ENCODE measurements around the gene DCAF10.
A peak's percentile ranks its signal among the peaks of the same experiment; 100 is the strongest.
"Not testable (repeated sequence)": the region's sequence is repeated elsewhere in the genome, so short reads cannot be mapped to it uniquely, and the experiment has no call there.

The DCAF10 gene

DNA sequence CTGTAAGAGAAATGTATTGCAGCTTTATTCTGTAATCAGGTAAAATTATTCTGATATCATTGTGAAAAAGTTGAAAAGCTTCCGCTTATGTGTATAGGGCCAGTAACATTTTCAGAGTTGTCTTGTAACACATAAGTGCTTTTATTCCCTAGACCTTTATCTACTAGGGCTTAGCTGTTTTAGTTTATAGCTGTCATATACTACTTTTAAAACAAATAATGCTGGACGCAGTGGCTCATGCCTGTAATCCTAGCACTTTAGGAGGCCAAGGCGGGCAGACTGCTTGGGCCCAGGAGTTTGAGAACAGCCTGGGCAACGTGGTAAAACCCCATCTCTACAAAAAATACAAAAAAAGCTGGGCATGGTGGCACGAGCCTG lies 70.2 kb downstream of the DCAF10 start:
- no peak for DNase-seq

DNA sequence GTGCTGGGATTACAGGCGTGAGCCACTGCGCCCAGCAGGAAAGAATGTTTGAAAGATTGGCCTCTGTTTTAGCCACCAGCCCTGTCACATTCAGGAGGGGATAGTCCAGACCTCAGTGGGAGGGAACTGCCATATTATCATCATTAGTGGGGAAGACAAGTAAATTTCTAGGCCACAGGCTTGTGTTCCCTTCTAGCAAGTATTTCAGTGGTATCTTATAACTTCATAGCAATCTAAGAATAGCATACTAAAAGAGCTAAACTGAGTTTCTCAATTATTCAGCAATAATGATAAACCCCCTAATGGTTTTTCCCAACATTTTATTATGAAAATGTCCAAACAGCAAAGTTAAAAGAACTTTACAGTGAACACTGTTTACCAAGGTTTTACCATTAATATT lies 73.4 kb downstream of the DCAF10 start:
- DNase-seq: no peak

GRCh38 chr9:37876376-37876775 lies 75.8 kb downstream of the DCAF10 start:
- no peak for DNase-seq

DNA sequence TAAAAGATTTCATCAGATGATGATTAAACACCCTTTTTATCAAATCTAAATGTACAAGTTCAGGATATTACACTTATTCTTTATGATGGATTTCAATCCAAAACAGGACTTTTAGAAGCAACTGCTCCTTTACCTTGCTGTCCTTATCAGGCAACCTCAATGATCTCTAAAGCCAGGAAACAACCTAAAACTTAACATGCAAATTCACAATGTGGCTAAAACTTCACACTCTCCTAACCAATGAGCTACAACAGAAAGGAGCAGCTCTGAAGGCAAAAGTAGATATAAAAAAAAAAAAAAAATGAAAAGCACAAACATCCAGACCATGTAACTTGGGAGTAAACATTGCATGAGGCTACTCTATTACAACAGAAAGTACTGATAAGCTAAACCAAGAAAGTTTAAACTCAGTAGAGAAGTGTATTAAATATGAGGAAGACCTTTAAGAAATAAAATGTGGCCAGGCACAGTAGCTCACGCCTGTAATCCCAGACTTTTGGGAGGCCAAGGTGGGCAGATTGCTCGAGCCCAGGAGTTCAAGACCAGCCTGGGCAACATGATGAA lies 80.4 kb downstream of the DCAF10 start:
- DNase-seq: no peak

GRCh38 chr9:37887977-37888583 lies 87.5 kb downstream of the DCAF10 start:
- not testable (repeated sequence) for DNase-seq

- no peak for DNase-seq
Observed at GRCh38 chr9:37889536-37889935, 88.9 kb downstream of the DCAF10 start.

- DNase-seq: not testable (repeated sequence)
Observed at GRCh38 chr9:37891042-37891441, 90.4 kb downstream of the DCAF10 start.

GRCh38 chr9:37892063-37892462 lies 91.5 kb downstream of the DCAF10 start:
- no peak for DNase-seq

- DNase-seq: no peak
Observed at GRCh38 chr9:37897665-37898064, 97.1 kb downstream of the DCAF10 start.

GRCh38 chr9:37899041-37899440 lies 98.4 kb downstream of the DCAF10 start:
- DNase-seq: no peak

GRCh38 chr9:37902131-37902530 lies 101.5 kb downstream of the DCAF10 start:
- no peak for DNase-seq

- no peak for DNase-seq
Observed at GRCh38 chr9:37902796-37903646, 102.4 kb downstream of the DCAF10 start.

DNA sequence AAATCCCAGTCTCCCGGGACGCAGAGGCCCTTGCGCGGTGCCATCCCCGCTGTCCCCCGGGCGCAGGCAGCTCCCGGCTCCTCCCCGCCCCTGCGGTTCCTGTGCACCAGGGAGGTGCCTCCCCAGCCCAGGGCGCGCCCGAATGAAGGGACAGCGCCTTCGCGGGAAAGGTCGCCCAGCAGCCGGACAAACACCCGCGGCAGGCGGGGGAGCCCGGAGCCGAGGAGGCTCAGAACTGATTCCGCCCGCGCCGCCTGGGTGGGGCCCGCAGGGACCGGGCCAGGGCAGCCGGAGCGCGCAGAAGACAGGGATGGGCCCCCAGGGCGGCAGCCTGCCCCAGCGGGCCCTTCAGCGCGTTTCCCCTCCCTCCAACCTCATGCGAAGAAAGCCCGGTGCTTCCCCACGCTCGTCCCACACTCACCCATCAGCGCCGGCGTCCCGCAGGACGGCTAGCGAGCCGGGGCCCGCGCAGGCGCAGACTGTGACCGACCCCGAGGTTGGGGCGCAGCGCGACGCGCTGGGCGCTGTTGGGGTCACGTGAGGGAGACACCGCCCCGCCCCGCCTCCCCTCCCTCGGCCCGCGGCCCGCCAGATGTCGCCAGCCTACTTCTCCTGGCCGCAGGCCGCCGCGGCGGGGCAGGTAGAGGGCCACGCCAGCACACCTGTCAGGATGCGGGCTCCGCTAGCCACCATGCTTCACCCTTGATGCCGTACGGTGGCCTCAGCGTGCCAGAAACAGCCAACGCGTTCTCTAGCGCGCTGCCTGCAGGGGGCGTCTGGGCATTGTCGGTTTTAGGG lies 103.2 kb downstream of the DCAF10 start, which contains the start of gene SLC25A51:
Gene SLC25A51 (minus strand): TSS at position 481 of the 798 bp plus-strand sequence. CDS start 15,577 bp downstream, outside the sequence.
- peak; percentile 96 to 98 for DNase-seq

DNA sequence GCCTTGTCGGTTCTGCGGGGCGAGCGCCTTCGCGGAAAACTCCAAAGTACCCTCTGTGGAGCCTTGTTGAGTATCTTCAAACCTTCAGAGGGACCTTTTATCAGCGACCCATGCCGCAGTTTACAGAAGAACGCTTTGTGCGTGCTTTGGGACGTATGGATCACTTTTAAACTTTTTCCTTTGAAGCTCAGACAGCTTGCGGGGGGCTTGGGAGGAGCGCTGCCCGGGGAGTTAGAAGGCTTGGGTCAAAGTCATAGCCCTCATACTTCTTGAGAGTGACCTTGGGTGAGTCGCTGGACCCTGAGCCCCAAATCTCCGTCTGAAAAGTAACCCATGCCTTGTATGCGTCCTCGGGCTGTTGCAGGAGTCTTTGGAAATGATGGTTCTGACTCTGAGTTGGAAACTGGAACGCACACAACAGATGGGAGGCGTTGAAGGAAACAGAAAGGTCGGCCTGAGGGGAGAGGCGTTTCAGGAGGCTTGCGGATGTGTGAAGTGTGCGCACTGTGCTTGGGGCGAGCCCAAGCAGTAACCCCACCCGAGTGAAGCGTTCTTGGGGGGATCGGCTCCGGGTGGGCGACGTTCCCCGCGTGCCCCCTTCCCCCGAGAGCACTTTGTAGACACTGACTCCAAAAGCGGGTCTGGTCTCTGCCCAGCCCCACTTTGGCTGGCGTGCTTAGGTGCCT lies 104.0 kb downstream of the DCAF10 start:
- DNase-seq: no peak

DNA sequence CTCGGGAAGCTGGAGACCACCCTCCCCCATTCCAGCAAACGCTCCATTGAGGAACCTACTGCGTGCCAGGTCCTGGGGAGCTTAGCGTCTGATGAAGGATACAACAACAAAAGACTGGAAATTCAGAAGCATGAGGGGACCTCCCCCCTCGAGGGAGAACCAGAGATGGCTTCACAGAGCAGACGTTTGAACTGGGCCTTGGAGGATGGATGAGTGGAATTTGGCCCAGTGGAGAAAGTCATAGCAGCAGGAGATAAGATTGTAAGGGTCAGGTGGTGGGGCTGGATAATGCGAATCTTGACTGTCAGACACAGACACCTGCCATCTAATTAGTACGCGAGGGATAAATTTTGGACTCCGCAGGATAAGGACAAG lies 104.5 kb downstream of the DCAF10 start:
- DNase-seq: no peak

- no peak for DNase-seq
Observed at GRCh38 chr9:37905776-37906175, 105.2 kb downstream of the DCAF10 start.

DNA sequence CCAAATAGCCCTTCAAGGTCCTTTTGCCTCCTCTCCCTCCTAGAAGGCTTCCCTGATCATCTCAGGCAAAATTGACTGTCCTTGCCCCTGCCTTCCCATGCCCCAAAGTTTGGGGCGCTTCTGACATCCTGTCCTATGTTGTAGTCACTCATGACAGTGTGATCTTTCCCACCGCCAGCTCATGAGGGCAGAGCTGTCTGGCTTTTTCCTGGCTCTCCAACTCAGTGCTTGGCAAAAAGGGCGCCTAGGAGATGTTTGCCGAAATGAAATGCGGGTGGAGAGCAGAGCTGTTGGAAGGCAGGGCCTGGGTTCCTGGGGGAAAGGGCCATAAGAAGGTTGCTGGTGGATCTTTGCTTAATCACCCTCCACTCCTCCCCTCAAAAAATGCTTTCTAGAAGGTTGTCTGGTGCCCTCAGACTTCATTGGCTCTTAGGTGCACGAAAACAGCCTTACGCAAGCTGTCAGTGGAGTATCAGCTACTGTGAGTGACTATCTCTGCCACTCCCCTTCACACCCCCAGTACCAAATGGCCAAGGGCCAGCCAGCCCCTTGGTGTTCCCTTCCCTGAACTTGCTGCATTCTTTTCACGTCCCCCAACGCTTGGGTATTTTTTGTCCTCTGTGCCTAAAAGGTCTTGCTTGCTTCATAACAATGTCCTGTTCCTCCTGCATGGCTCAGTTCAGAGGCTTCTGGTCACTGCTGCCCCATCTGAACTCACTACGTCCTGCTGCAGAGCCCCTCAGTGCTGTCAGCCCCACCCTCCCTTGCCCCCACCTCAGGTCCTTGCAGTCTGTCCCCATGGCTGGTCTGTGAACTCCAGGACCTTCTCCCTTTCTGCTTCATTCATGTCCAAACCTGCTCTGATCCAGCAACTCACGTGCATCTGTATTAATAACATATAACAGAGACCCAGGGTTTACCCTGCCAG lies 106.0 kb downstream of the DCAF10 start:
- no peak for DNase-seq

GRCh38 chr9:37908283-37908682 lies 107.7 kb downstream of the DCAF10 start:
- no peak for DNase-seq

DNA sequence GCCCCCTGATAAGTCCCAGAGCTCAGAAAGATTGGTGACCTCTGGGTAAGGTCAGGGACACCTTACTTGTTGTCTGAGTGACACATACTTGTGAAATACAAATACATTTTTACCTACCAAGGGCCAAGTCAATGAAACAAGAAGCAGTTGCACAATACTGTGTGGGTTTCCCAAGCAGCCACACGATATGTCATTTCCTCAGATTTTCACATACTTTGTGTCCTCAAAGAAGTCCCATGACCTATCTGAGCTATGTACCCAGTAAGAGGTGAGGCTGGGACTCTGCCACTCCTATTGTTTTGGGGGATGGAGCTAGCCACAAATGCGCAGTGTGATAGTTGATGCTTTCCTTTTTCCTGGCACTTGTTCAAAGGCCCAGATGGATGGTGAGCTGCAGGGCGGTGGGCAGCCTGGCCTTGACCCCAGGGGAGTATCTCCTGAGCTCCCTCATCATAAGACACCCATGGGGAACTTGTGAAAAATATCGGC lies 108.1 kb downstream of the DCAF10 start:
- DNase-seq: no peak

GRCh38 chr9:37909326-37909725 lies 108.7 kb downstream of the DCAF10 start:
- DNase-seq: no peak

- not testable (repeated sequence) for DNase-seq
Observed at GRCh38 chr9:37909836-37910235, 109.2 kb downstream of the DCAF10 start.

Data from stimulated activated CD4-positive, alpha-beta T cell treated with anti-CD3 and anti-CD28 coated beads, Interleukin-2, amount 100 ng/mL, for 24 hours (primary cell).